Stimulated activated CD8-positive, alpha-beta memory T cell treated with anti-CD3 and anti-CD28 coated beads, Interleukin-4, amount 100 ng/mL, for 1 hour (primary cell): ENCODE data around the gene CCDC57.

Experiments
- DNase-seq, 2 donors: peaks; one replicate each; pipeline ENCODE4 v3.0.0-alpha.2; 2020; ENCODE audit warnings: low read depth in 2 of 2, low spot score in 1 of 2

Gene CCDC57

GRCh38 chr17:82108961-82109475, 103.6 kb downstream of the CCDC57 start:
- DNase-seq, result no peak

- DNase-seq, result no peak
These were observed 104.1 kb downstream of the CCDC57 start for GRCh38 chr17:82108496-82108945.

- DNase-seq, result no peak
These were observed 104.6 kb downstream of the CCDC57 start for GRCh38 chr17:82108038-82108437.

GRCh38 chr17:82107341-82107860, 105.2 kb downstream of the CCDC57 start:
- DNase-seq, result no peak

- DNase-seq, result no peak
These were observed 105.8 kb downstream of the CCDC57 start for GRCh38 chr17:82106688-82107305.

- peak; percentile 33 to 39 for DNase-seq
These were observed 106.6 kb downstream of the CCDC57 start for GRCh38 chr17:82105882-82106687.

GRCh38 chr17:82105417-82105881, 107.2 kb downstream of the CCDC57 start:
- no peak for DNase-seq

GRCh38 chr17:82104797-82105416, 107.7 kb downstream of the CCDC57 start:
- DNase-seq, result no peak

GRCh38 chr17:82103553-82104451, 108.8 kb downstream of the CCDC57 start:
- DNase-seq, result no peak

- no peak for DNase-seq
These were observed 110.6 kb downstream of the CCDC57 start for GRCh38 chr17:82101767-82102679.

GRCh38 chr17:82101301-82101715, 111.3 kb downstream of the CCDC57 start:
- no peak for DNase-seq

- no peak for DNase-seq
These were observed 111.9 kb downstream of the CCDC57 start for GRCh38 chr17:82100502-82101298.

- DNase-seq, result no peak
These were observed 113.5 kb downstream of the CCDC57 start for GRCh38 chr17:82098939-82099763.

GRCh38 chr17:82098169-82098938, 114.3 kb downstream of the CCDC57 start, which contains the start of gene FASN:
FASN (minus strand) TSS chr17:82098236; CDS start chr17:82096445, 1,791 bp downstream.
- peak; percentile 80 to 87 for DNase-seq

- DNase-seq, result no peak
These were observed 114.8 kb downstream of the CCDC57 start for GRCh38 chr17:82097919-82098168.

- no peak for DNase-seq
These were observed 115.3 kb downstream of the CCDC57 start for GRCh38 chr17:82097184-82097918.
